Common myeloid progenitor, CD34-positive (primary cell): ENCODE data around the gene RHPN2.

ENCODE experiments used
- CTCF ChIA-PET: fragments of 350-600 bp; sonication (Branson Sonifier 250); formaldehyde crosslinking; loops from one replicate; lab custom pipeline; 2021; ENCODE audit warnings: antibody characterized with exemption; lab: Charles Lee
- POLR2A ChIA-PET: fragments of 350-600 bp; sonication (Branson Sonifier 250); formaldehyde crosslinking; loops from one replicate; lab custom pipeline; 2021; ENCODE audit warnings: antibody characterized with exemption; lab: Charles Lee
- DNase-seq, 3 donors: peaks; one replicate each; pipeline versions ENCODE4 v3.0.0 to v3.0.0-alpha.2; 2013
- H3K27ac ChIP-seq, 2 experiments: 1 replicate in 1 of 2; 2 replicates in 1 of 2; pipeline ENCODE4 v1.7.0; 2013; ENCODE audit warnings: inconsistent platforms in 2 of 2, low read length in 2 of 2, mild to moderate bottlenecking in 2 of 2, low read depth in 1 of 2, moderate library complexity in 1 of 2; ENCODE audit not compliant: severe bottlenecking in 2 of 2, insufficient read depth in 1 of 2, poor library complexity in 1 of 2
- H3K27me3 ChIP-seq, 5 experiments: replicated peaks in 2 of 5; 1 replicate in 3 of 5; 2 replicates in 2 of 5; pipeline versions ENCODE4 v1.6.1 to v1.7.0; 2013; ENCODE audit warnings: low read length in 4 of 5, mild to moderate bottlenecking in 2 of 5, moderate library complexity in 2 of 5, inconsistent platforms in 1 of 5; ENCODE audit not compliant: insufficient read depth in 5 of 5, control insufficient read depth in 4 of 5
- H3K36me3 ChIP-seq, 4 experiments: 1 replicate in 2 of 4; 2 replicates in 2 of 4; pipeline versions ENCODE4 v1.6.1 to v1.7.0; 2013; ENCODE audit warnings: low read length in 3 of 4, control low read depth in 1 of 4, mild to moderate bottlenecking in 1 of 4; ENCODE audit not compliant: control insufficient read depth in 4 of 4, insufficient read depth in 4 of 4
- H3K4me1 ChIP-seq, 4 experiments: 1 replicate in 3 of 4; 2 replicates in 1 of 4; pipeline versions ENCODE4 v1.6.1 to v1.7.1; 2013; ENCODE audit warnings: low read length in 3 of 4, mild to moderate bottlenecking in 3 of 4, control low read depth in 1 of 4, inconsistent platforms in 1 of 4, moderate library complexity in 1 of 4; ENCODE audit not compliant: control insufficient read depth in 4 of 4, insufficient read depth in 4 of 4; ENCODE audit errors: control extremely low read depth in 1 of 4
- H3K4me3 ChIP-seq, 7 experiments: 1 replicate in 4 of 7; 2 replicates in 3 of 7; pipeline versions ENCODE4 v1.5.1 to v1.7.0; 2013; ENCODE audit warnings: mild to moderate bottlenecking in 7 of 7, low read length in 6 of 7, moderate library complexity in 6 of 7, inconsistent platforms in 2 of 7, low read depth in 2 of 7, control low read depth in 1 of 7; ENCODE audit not compliant: insufficient read depth in 4 of 7, control insufficient read depth in 1 of 7; ENCODE audit errors: extremely low read depth in 1 of 7
- H3K9me3 ChIP-seq, 5 experiments: 1 replicate in 4 of 5; 2 replicates in 1 of 5; pipeline versions ENCODE4 v1.6.1 to v1.7.1; 2013; ENCODE audit warnings: low read length in 4 of 5, mild to moderate bottlenecking in 2 of 5, inconsistent platforms in 1 of 5, low read depth in 1 of 5, moderate library complexity in 1 of 5; ENCODE audit not compliant: control insufficient read depth in 4 of 5, insufficient read depth in 2 of 5; ENCODE audit errors: control extremely low read depth in 1 of 5
- WGBS: methylation state at CpG from one replicate; pipeline ENCODE4 v1.1.5; 2013; ENCODE audit not compliant: insufficient coverage; 5-methylcytosine and 5-hydroxymethylcytosine counted together

RHPN2 gene

GRCh38 chr19:32930567-32930966 is 134.1 kb downstream of the RHPN2 start:
- no peaks in the 10 kb centered on the region for H3K27me3 ChIP-seq
- DNase-seq: no peak
- H3K4me3 ChIP-seq: no peak overlapping the region
- H3K36me3 ChIP-seq: peaks cover 6 to 57% (median 22%) of the 10 kb centered on the region in 4 experiments
- peaks cover 0 to 13% (median 9%) of the 10 kb centered on the region in 5 experiments for H3K9me3 ChIP-seq
- no peak overlapping the region for H3K27ac ChIP-seq
- H3K4me1 ChIP-seq: no peaks in the 10 kb centered on the region
- WGBS: 100% methylated on average over 4 of the region's 8 CpGs
- ChIA-PET CTCF (no interaction called here), POLR2A (no interaction called here)

GRCh38 chr19:32928806-32929205 is 135.9 kb downstream of the RHPN2 start:
- Histone ChIP-seq H3K4me1 (no peaks in the 10 kb centered on the region), H3K4me3 (no peak overlapping the region), H3K36me3 (peaks cover 9 to 50% (median 22%) of the 10 kb centered on the region in 4 experiments), H3K27ac (no peak overlapping the region), H3K9me3 (peaks cover 0 to 13% (median 9%) of the 10 kb centered on the region in 5 experiments), H3K27me3 (no peaks in the 10 kb centered on the region)
- WGBS: no CpG with 5 or more reads among the region's 2 CpGs
- POLR2A ChIA-PET: no interaction called here
- no peak for DNase-seq
- CTCF ChIA-PET: no interaction called here
